DMS 273 treated with DMSO at 0.1 percent for 48 hours (cell line): ENCODE results near the gene IGSF9B.

Experiments used
- DNase-seq: peaks from one replicate; lab custom pipeline; 2025; lab: John Stamatoyannopoulos, UW

The IGSF9B gene

GRCh38 chr11:133900176-133901105 lies 56.3 kb downstream of the IGSF9B start:
- no peak for DNase-seq

- no peak for DNase-seq
Observed at GRCh38 chr11:133898770-133899115, 58.0 kb downstream of the IGSF9B start.

- no peak for DNase-seq
Observed at GRCh38 chr11:133898031-133898769, 58.6 kb downstream of the IGSF9B start.

GRCh38 chr11:133897331-133897650 lies 59.5 kb downstream of the IGSF9B start:
- no peak for DNase-seq

- DNase-seq = no peak
Observed at GRCh38 chr11:133896642-133897330, 60.0 kb downstream of the IGSF9B start.

- no peak for DNase-seq
Observed at GRCh38 chr11:133896028-133896427, 60.7 kb downstream of the IGSF9B start.

- DNase-seq = no peak
Observed at GRCh38 chr11:133895551-133895950, 61.2 kb downstream of the IGSF9B start.

- DNase-seq = no peak
Observed at GRCh38 chr11:133895061-133895479, 61.7 kb downstream of the IGSF9B start.

GRCh38 chr11:133893381-133893780 lies 63.4 kb downstream of the IGSF9B start:
- no peak for DNase-seq

GRCh38 chr11:133892584-133893380 lies 64.0 kb downstream of the IGSF9B start:
- no peak for DNase-seq

- no peak for DNase-seq
Observed at GRCh38 chr11:133892126-133892525, 64.6 kb downstream of the IGSF9B start.

- DNase-seq = no peak
Observed at GRCh38 chr11:133889893-133890292, 66.9 kb downstream of the IGSF9B start.

- DNase-seq = no peak
Observed at GRCh38 chr11:133889188-133889587, 67.6 kb downstream of the IGSF9B start.

- no peak for DNase-seq
Observed at GRCh38 chr11:133887692-133888332, 69.0 kb downstream of the IGSF9B start.

GRCh38 chr11:133886029-133886428 lies 70.7 kb downstream of the IGSF9B start:
- DNase-seq = no peak

- DNase-seq = no peak
Observed at GRCh38 chr11:133872160-133872559, 84.6 kb downstream of the IGSF9B start.

- DNase-seq = no peak
Observed at GRCh38 chr11:133867456-133867855, 89.3 kb downstream of the IGSF9B start.

- no peak for DNase-seq
Observed at GRCh38 chr11:133865466-133865865, 91.3 kb downstream of the IGSF9B start.

- DNase-seq = no peak
Observed at GRCh38 chr11:133864756-133865155, 92.0 kb downstream of the IGSF9B start.

GRCh38 chr11:133860151-133860550 lies 96.6 kb downstream of the IGSF9B start:
- DNase-seq = no peak
